ENCODE results near the gene ADAMTS13. TPM values are rescaled to one million over a fixed set of nuclear protein-coding genes. Genes with fewer than 3 reads are reported as not detected.

The ADAMTS13 gene
- total RNA-seq, 4 donors from 2014 or later = 2.6 to 12.7 (median 7.2) TPM

GRCh38 chr9:133454325-133454724 is 32.2 kb downstream of the ADAMTS13 start:
- intact Hi-C loops (cut with DNase I; ENCODE audit: low total_unique reads) = no loop called here
- in situ Hi-C loops (cut with MboI; ENCODE audit: low pct_ligation_motif_present in 1 of 4, low pct_unique_long_range_greater_than_20kb in 1 of 4, low sequenced_read_pairs in 3 of 4) = no loop called here
- H3K36me3 ChIP-seq = no peaks in the 10 kb centered on the region
- H3K27me3 ChIP-seq = no peaks in the 10 kb centered on the region
- H3K9me3 ChIP-seq = no peaks in the 10 kb centered on the region
- no peak for TF ChIP-seq POLR2AphosphoS5 (IDR thresholded peaks at IDR 0.05)
- TF ChIP-seq CTCF (IDR thresholded peaks at IDR 0.05) = no peak
- no peak for TF ChIP-seq EP300 (IDR thresholded peaks at IDR 0.05; ENCODE audit: low read depth)
- no peak for TF ChIP-seq POLR2A (IDR thresholded peaks at IDR 0.05)
- H3K4me3 ChIP-seq = no peak overlapping the region
- WGBS, 2 donors (ENCODE audit: low coverage in 1 of 2) = 89% methylated on average over 19 of the region's 19 CpGs; no CpG with 5 or more reads in 1 of the 2 donors
- DNase-seq = no peak
- no peak overlapping the region for H3K27ac ChIP-seq
- H3K4me1 ChIP-seq = peaks cover 0 to 13% (median 5%) of the 10 kb centered on the region in 4 donors

GRCh38 chr9:133454943-133455673 is 32.9 kb downstream of the ADAMTS13 start:
- Histone ChIP-seq H3K27ac (no peak overlapping the region), H3K4me3 (no peak overlapping the region), H3K9me3 (no peaks in the 10 kb centered on the region), H3K36me3 (no peaks in the 10 kb centered on the region), H3K27me3 (no peaks in the 10 kb centered on the region), H3K4me1 (peaks cover 0 to 9% (median 6%) of the 10 kb centered on the region in 4 donors)
- in situ Hi-C loops (cut with MboI; ENCODE audit: low pct_ligation_motif_present in 1 of 4, low pct_unique_long_range_greater_than_20kb in 1 of 4, low sequenced_read_pairs in 3 of 4) (no loop called here), intact Hi-C loops (cut with DNase I; ENCODE audit: low total_unique reads) (no loop called here)
- 93% methylated on average over 20 of the region's 20 CpGs; no CpG with 5 or more reads in 1 of the 2 donors for WGBS, 2 donors (ENCODE audit: low coverage in 1 of 2)
- no peak for DNase-seq
- TF ChIP-seq CTCF (IDR thresholded peaks at IDR 0.05) = no peak
- TF ChIP-seq POLR2AphosphoS5 (IDR thresholded peaks at IDR 0.05) = no peak

GRCh38 chr9:133455936-133456335 is 33.8 kb downstream of the ADAMTS13 start:
- 95 to 100% methylated on average over 1 to 10 of the region's 11 CpGs for WGBS, 2 donors (ENCODE audit: low coverage in 1 of 2)
- DNase-seq = no peak
- no peak for TF ChIP-seq POLR2A (IDR thresholded peaks at IDR 0.05)
- Histone ChIP-seq H3K36me3 (no peaks in the 10 kb centered on the region), H3K4me3 (no peak overlapping the region), H3K27me3 (no peaks in the 10 kb centered on the region), H3K9me3 (no peaks in the 10 kb centered on the region), H3K27ac (no peak overlapping the region), H3K4me1 (peaks cover under 1 to 15% (median 10%) of the 10 kb centered on the region in 4 donors)
- in situ Hi-C loops (cut with MboI; ENCODE audit: low pct_ligation_motif_present in 1 of 4, low pct_unique_long_range_greater_than_20kb in 1 of 4, low sequenced_read_pairs in 3 of 4) (no loop called here), intact Hi-C loops (cut with DNase I; ENCODE audit: low total_unique reads) (no loop called here)

GRCh38 chr9:133456409-133456808 is 34.2 kb downstream of the ADAMTS13 start:
- H3K27me3 ChIP-seq = no peaks in the 10 kb centered on the region
- no peaks in the 10 kb centered on the region for H3K9me3 ChIP-seq
- no peak overlapping the region for H3K27ac ChIP-seq
- in situ Hi-C loops (cut with MboI; ENCODE audit: low pct_ligation_motif_present in 1 of 4, low pct_unique_long_range_greater_than_20kb in 1 of 4, low sequenced_read_pairs in 3 of 4) = no loop called here
- H3K36me3 ChIP-seq = no peaks in the 10 kb centered on the region
- intact Hi-C loops (cut with DNase I; ENCODE audit: low total_unique reads) = no loop called here
- TF ChIP-seq POLR2AphosphoS5 (IDR thresholded peaks at IDR 0.05) (no peak), CTCF (IDR thresholded peaks at IDR 0.05) (no peak)
- H3K4me3 ChIP-seq = no peak overlapping the region
- WGBS, 2 donors (ENCODE audit: low coverage in 1 of 2) = 89% methylated on average over 9 of the region's 9 CpGs; no CpG with 5 or more reads in 1 of the 2 donors
- peaks cover 2 to 19% (median 15%) of the 10 kb centered on the region in 4 donors for H3K4me1 ChIP-seq
- no peak for DNase-seq

- 84% methylated on average over 11 of the region's 13 CpGs; no CpG with 5 or more reads in 1 of the 2 donors for WGBS, 2 donors (ENCODE audit: low coverage in 1 of 2)
- Histone ChIP-seq H3K27me3 (no peaks in the 10 kb centered on the region), H3K4me1 (peaks cover 2 to 25% (median 15%) of the 10 kb centered on the region in 4 donors), H3K9me3 (no peaks in the 10 kb centered on the region), H3K4me3 (no peak overlapping the region), H3K36me3 (no peaks in the 10 kb centered on the region), H3K27ac (no peak overlapping the region)
- intact Hi-C loops (cut with DNase I; ENCODE audit: low total_unique reads) = no loop called here
- in situ Hi-C loops (cut with MboI; ENCODE audit: low pct_ligation_motif_present in 1 of 4, low pct_unique_long_range_greater_than_20kb in 1 of 4, low sequenced_read_pairs in 3 of 4) = no loop called here
- TF ChIP-seq EP300 (IDR thresholded peaks at IDR 0.05; ENCODE audit: low read depth) (no peak), CTCF (IDR thresholded peaks at IDR 0.05) (no peak), POLR2AphosphoS5 (IDR thresholded peaks at IDR 0.05) (no peak), POLR2A (IDR thresholded peaks at IDR 0.05) (no peak)
- DNase-seq = no peak
These were observed 35.1 kb downstream of the ADAMTS13 start for GRCh38 chr9:133457233-133457632.

Measured in transverse colon (tissue), 4 donors.